ENCODE results near the gene IFRD1.

IFRD1 gene

GRCh38 chr7:112485766-112486165 lies 35.5 kb downstream of the IFRD1 start:
- in situ Hi-C loops (cut with MboI; ENCODE audit: low sequenced_read_pairs): no loop called here

- in situ Hi-C loops (cut with MboI; ENCODE audit: low sequenced_read_pairs): no loop called here
Measured at GRCh38 chr7:112487457-112488263, 37.4 kb downstream of the IFRD1 start.

- in situ Hi-C loops (cut with MboI; ENCODE audit: low sequenced_read_pairs): no loop called here
Measured at GRCh38 chr7:112488264-112488552, 37.9 kb downstream of the IFRD1 start.

GRCh38 chr7:112492186-112492585 lies 41.9 kb downstream of the IFRD1 start:
- in situ Hi-C loops (cut with MboI; ENCODE audit: low sequenced_read_pairs): no loop called here

DNA sequence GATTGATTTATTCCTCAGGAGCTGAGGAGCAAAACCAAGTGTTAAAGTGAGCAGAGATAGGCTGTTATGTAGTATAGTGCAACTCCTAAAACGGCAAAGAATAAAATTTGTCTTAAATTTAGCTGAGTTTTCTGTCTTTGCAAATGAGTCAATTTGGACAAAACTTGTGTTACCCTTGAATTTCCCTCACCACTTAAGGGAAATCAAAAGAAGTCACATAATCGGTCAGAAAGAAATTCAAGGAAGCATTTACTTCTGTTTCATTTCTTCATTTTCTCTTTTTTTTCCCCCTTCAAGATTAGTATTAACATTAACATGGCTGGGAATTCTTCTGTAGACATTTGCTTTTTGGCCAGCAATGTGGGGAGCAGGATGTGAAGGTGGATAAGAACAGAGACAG lies 44.4 kb downstream of the IFRD1 start:
- in situ Hi-C loops (cut with MboI; ENCODE audit: low sequenced_read_pairs): no loop called here

DNA sequence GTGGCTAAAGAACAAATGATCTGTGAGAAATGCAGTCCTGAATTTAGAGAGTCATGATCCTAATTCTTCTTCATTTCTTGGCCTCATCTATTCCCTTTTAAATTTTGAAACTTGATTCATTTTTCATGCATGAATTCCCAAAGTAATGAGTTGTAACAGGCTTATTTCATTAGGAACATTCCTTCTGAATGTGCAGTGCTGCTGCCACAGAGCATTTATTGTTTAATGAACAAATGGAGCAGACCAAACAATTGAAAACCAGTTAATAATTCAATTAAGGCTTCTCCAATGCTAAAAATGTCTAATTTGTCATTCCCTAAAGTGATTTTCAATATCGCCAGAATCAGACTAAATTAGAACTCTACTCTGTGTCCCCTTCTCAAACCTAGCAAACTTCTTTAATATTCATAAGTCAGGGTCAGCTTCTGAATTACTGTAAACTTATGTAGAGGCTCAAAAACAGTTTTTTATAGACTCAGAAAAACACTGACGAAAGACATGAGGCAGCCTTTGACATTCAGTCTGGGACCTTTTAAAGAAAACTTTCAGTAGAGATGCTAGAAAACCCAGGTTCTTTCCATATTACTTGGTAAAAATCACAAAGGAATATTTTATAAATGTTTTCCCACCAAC lies 45.0 kb downstream of the IFRD1 start:
- in situ Hi-C loops (cut with MboI; ENCODE audit: low sequenced_read_pairs): no loop called here

- in situ Hi-C loops (cut with MboI; ENCODE audit: low sequenced_read_pairs): no loop called here
Measured at GRCh38 chr7:112495810-112496462, 45.7 kb downstream of the IFRD1 start.

DNA sequence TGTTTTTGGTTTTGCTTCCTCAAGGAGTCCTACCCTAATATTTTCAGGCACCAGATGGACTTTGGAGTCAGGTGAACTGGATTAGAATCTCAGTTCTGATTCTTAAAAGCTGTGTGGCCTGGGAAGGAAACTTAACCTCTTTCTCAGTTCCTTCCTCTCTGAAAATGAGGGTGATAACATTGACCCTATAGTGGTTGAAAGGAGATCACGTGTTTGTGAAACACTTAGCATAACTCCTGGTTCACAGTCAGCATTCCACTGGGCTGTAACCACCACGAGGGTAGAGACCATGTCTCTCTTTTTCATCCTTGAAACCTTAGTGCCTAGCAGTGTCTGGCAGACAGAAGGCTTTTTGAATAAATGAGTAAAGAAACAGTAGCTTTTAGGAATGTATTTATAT lies 47.2 kb downstream of the IFRD1 start:
- in situ Hi-C loops (cut with MboI; ENCODE audit: low sequenced_read_pairs): no loop called here

- in situ Hi-C loops (cut with MboI; ENCODE audit: low sequenced_read_pairs): no loop called here
Measured at GRCh38 chr7:112500619-112501018, 50.4 kb downstream of the IFRD1 start.

- in situ Hi-C loops (cut with MboI; ENCODE audit: low sequenced_read_pairs): no loop called here
Measured at GRCh38 chr7:112501801-112502503, 51.7 kb downstream of the IFRD1 start.

GRCh38 chr7:112502700-112503099 lies 52.4 kb downstream of the IFRD1 start:
- in situ Hi-C loops (cut with MboI; ENCODE audit: low sequenced_read_pairs): no loop called here

DNA sequence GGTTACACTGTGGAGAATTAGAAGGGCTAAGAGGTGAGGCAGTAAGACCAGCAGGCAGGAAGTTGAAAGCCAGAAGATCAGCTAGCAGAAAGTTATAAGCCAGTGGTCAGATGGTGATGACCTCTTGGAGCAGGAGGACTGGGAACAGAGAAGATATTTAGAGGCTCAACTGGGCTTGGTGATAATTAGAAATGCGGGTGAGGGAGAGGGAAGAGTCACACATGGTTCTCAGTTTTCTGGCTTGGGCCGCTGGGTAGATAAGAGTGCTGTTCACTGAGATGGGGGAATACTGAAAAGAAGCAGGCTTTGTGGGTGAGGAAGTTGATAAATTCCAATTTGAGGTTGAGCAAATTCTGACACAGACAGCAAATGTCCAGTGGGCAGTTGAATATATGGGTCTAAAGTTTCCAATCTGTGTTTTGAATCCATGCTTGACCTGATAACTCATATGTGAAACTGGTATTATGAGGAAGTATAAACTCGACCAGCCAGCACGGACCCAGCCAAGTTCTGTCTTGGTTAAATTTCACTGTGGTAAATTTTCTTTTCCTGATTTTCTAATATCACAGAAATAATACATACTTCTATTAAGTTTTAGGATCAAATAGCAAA lies 53.2 kb downstream of the IFRD1 start:
- in situ Hi-C loops (cut with MboI; ENCODE audit: low sequenced_read_pairs): no loop called here

DNA sequence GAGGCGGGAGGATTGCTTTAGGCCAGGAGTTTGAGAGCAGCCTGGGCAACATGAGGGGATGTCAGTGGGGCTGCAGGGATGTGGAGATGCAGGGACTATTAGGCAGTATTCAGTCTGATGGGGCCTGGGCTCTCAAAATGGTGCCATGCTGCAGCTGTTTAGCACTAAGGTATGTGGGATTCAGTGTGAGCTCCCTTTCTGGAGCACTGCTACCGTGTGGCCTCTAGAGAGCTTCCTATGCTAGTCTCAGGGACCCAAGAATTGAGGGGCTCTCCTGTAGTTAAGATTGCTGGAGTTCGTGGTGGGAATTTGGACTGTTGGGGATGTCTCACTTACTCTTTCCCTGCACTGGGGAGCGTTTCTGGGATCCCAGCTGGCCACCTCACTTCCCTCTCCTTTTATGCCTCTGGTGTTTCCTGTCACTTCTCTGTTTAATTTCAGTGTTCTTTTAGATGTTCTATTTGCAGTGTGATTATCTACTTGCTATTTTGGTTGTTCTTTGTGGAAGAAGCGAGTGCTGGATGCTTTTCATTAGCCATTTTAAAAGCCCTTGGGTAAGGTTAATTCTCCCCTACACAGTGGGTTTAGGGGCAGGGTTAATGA lies 53.9 kb downstream of the IFRD1 start:
- in situ Hi-C loops (cut with MboI; ENCODE audit: low sequenced_read_pairs): no loop called here

GRCh38 chr7:112505495-112505894 lies 55.2 kb downstream of the IFRD1 start:
- in situ Hi-C loops (cut with MboI; ENCODE audit: low sequenced_read_pairs): no loop called here

DNA sequence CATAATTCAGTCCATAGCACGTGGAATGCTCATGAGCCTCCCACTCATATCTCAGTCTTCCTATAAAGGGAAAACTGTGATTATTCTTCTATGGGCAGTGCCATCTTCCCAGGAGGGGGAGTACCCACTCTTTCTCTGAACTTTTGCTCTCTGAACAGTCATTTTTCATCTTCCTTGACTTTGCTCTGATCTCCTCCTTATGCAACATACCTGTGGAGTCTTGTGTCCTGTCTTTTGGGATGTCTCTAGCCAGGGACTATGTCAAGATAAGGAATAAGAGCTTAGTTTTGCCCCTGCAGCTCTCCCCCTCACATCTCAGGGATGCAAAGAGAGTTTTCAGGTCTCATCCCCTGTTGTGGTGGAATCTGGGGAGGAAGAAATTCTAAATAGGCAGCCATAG lies 58.1 kb downstream of the IFRD1 start:
- in situ Hi-C loops (cut with MboI; ENCODE audit: low sequenced_read_pairs): no loop called here

DNA sequence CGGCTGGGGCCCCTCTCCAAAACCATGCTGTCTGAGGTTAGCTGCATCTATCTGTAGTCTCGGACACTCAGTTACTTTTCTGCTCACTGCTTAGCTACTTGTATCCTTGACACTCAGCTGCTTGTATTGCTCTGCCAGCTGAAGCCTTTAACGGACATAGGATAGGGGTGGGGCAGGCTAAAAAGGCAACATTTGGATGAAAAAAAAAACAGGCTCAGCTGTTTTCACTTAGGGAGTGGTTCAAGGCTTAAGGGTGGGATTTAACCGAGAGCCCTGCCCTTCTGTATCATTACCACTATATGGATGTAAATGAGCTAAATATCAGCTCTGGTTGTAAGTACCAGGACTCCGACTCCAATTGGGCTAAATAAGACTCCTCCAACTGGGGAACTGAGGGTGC lies 59.1 kb downstream of the IFRD1 start:
- in situ Hi-C loops (cut with MboI; ENCODE audit: low sequenced_read_pairs): no loop called here

DNA sequence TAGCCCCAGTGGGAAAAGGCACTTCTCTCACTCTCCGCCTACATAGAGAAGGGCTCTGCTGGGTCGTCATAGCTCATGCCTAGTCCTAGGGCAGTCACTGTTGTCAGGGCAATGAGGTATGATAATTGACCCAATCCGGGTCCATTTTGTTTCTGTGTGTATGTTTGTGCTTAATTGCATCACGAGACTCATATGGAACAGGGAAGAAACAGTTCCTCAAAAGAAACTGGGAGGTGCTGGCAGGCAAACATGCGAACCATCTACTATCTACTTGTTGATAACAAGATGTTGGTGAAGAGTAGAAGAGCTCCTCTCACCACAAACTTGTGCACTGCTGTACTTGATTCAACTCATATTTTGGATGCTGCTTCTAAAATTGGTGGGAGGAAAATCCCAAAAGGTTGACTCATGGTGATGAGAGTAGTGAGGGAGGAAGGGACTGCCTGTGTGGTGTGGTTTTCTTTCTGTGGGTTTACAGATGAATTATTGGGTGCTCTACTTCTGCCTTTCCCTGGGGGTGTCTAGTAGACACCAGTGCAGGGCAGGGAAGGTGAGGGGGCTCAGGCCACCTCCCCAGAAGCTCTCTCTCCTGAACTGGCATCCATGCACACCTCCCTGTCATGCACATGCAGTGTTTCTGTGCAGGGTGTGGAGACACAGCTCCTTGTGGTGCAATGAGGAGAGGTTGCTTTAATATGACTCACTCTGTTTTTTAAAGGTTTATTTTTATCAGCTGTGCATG lies 59.9 kb downstream of the IFRD1 start:
- in situ Hi-C loops (cut with MboI; ENCODE audit: low sequenced_read_pairs): no loop called here

DNA sequence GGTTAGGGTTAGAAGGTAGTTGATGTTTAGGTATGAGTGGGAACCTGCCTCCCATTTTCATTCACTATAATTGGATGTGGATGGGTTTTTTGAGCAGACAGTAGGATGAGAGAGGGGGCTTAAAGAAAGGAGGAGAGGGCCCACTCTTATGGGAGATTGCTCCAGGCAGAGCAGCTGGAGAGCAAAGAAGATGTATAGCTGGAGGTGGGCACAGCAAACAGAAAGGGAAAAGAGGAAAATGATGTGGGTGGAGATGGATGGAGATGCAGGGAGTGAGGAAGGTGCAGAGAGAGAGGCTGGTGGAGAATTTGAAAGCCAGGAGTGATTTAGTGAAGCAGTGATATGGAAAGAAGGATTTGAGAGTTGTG lies 60.5 kb downstream of the IFRD1 start:
- in situ Hi-C loops (cut with MboI; ENCODE audit: low sequenced_read_pairs): no loop called here

DNA sequence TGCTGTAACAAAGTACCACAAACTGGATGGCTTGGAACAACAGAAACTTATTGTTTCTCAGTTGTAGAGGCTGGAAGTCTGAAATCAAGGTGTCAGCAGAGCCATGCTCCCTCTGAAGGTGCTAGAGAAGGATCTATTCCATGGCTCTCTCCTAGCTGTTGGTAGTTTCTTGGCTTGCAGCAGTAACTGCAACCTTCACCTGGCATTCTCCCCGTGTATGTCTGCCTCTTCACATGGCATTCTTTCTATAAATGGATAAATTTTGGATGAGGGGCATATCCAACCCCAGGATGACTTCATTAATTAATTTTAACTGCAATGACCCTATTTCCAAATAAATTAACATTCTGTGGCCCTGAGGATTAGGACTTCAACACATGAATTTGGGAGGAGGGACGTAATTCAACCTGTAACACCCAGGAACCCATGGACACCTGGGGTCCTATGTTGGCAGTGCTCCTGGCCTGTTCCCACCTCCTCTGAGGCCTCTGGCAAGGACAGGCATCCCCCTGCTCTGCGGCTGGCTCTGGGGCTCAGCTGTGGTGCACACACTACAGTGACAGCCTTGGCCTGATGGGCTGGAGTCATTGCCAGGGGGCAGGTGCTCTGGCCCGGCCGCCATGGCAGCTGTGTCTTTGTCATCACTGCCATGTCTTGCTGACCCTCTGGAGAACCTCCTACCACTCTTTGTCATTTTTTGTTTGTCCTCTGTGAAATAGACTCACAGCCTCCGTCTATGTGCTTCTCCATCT lies 61.4 kb downstream of the IFRD1 start:
- in situ Hi-C loops (cut with MboI; ENCODE audit: low sequenced_read_pairs): no loop called here

All from hTERT RPE-1 (cell line).